Stimulated activated CD4-positive, alpha-beta T cell treated with anti-CD3 and anti-CD28 coated beads, Interleukin-12 subunit alpha, Interleukin-12 subunit beta, amount 100 ng/mL, for 24 hours (primary cell): ENCODE results near the gene FNTB.

Experiments
- DNase-seq, 2 experiments: peaks; one replicate each; pipeline ENCODE4 v3.0.0-alpha.2; 2020; ENCODE audit warnings: low read depth in 2 of 2

The FNTB gene

GRCh38 chr14:64974563-64974962 lies 12.1 kb upstream of the FNTB start:
- no peak for DNase-seq

- no peak for DNase-seq
Observed at GRCh38 chr14:64979336-64980074, 7.2 kb upstream of the FNTB start.

DNA sequence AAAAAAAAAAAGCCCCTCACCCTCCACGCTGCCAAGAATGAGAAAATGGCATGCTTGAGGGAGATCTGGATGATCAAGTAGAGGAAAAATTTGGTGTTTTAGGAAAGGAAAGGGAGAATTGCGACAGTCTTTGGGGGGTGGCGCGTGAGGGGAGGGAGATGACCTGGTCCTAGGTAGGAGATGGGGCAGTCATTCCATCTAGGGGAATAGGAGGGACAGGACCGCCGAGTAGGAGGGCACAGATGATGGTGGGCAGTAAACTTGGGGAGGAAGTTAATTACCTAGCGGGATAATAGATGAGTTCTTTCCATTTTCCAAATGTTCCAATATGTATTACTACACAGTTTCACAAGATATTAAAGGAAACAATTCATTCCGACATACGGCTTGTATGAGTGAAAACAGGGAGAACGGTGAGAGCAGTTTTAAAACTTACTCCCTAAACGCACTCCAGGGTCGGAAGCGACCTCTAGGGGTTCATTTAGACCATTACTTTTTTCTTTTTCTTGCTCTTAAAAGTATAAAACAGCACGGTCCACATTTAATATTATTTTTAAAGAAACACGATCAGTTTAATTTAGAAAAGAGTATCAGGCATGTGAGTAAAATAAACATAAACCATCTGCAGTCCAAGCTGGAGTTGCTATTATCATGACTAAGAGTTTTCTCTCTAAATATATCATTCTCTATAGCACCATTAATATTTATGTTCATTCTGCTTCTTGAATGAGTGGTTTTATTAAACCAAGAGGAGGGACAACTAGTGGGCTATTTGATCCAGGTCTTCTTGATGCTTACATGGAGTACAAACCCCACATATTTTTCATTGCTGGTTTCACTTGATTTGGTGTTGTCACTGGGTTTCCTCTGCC lies 3.0 kb upstream of the FNTB start:
- no peak for DNase-seq

DNA sequence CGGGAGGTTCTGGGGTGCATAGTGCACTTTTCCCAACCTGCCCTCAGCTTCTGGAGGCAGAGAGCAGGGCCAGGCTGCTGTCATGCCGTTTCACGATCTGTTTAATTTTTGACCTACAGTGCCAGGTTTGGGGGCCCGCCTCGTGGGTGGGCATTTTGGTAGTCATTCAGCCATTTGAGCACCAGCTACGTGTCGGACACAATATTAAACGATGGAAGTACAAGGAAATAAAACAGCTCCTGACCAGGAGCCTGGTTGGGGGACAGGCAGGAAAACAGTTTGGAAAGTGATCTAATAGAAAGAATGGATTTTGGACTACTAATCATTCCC lies 708 bp downstream of the FNTB start:
- no peak for DNase-seq

GRCh38 chr14:64990296-64990695 lies 3.6 kb downstream of the FNTB start:
- DNase-seq: no peak

- no peak for DNase-seq
Observed at GRCh38 chr14:64990939-64991338, 4.2 kb downstream of the FNTB start.

DNA sequence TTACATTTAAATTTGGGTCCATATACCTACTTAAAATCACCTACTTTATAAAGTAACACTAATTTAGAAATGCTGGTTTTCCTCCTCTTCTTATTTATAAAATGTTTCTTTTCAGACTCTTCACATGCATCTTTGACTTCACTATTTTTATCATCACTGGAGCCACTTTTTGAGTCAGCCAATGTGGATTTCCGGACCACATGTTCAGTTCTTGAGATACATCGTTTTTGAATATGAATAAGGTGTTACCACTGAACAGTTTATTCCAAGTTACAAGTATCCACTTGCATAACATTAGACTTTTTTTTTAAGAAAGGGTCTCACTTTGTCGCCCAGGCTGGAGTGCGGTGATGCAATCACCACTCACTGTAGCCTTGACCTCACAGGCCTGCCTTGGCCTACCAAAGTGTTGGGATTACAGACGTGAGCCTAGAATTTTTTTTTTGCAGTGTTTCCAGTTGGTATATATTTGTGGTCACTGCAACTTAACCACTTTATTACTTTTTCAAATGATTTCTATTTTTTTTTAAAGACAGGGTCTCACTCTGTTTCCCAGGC lies 5.7 kb downstream of the FNTB start:
- no peak for DNase-seq

DNA sequence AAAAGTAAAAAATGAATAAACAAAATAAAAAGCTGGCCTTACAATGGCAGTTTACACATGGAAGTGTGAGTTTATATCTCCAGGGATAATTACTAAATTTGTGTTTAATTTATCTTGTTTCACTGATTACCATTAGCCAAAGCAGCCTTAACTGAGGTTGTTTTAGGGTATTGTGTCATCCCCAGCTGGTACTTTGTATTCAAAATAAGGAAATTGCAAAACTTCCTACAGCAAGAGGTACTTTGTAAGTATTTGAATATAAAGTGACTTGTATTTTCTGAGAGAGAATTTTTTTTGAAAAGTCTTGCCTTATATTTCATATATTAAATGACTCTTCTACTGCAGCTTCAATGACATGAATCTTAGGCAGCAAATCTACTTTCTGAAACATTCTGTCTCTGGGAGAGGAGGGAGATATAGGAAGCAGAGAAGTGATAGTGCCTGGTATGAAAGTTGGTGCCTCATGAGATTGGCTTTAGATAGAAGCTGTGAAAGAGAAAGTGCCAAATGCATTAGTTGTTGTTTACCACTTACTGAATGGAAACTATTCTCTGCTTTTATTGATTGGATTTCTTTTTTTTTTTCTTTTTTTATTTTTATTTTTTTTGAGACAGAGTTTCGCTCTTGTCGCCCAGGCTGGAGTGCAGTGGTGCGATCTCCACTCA lies 6.7 kb downstream of the FNTB start:
- no peak for DNase-seq

DNA sequence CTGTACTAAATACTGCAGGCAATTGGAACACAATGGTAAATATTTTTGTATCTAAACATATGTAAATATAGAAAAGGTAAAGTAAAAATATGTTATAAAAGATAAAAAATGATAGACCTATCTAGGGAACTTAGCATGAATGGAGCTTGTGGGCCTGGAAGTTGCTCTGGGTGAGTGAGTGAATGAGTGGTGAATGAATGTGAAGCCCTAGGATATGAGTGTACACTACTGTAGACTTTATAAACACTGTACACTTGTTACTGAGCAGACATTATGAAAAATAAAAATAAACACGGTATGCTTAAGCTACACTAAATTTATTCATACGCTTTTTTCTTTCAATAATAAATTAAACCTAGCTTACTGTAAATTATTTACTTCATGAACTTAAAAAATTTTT lies 7.8 kb downstream of the FNTB start:
- DNase-seq: no peak

GRCh38 chr14:64995291-64995690 lies 8.6 kb downstream of the FNTB start:
- DNase-seq: no peak

GRCh38 chr14:64997108-64997794 lies 10.6 kb downstream of the FNTB start:
- no peak for DNase-seq

- DNase-seq: no peak
Observed at GRCh38 chr14:64998455-64998931, 11.8 kb downstream of the FNTB start.

DNA sequence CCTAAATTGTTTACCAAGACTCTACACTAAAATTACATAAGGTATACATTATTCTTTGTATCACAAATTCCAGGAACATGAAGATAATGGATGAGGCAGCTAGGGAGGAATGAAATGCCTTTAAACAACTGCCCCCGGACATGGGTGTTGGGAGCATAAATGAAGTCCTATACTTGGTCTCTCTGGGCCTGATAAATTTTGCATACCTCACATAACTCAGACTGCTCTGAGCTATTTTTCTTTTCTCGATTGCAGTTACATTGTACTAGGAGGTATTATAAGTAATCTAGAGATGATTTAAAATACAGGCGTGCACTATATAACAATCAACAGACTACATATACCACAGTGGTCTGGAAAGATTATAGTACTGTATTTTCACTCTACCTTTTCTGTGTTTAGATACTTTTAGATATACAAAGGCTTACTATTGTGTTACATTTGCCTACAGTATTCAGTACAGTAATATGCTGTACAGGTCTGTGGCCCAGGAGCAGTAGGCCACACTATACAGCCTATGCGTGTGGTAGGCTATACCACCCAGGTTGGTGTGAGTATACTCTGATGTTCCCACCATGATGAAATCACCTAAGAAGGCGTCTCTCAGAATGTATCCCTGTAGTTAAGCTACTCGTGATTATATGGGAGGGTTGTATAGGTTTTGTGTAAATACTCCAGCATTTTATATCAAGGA lies 14.3 kb downstream of the FNTB start:
- no peak for DNase-seq

DNA sequence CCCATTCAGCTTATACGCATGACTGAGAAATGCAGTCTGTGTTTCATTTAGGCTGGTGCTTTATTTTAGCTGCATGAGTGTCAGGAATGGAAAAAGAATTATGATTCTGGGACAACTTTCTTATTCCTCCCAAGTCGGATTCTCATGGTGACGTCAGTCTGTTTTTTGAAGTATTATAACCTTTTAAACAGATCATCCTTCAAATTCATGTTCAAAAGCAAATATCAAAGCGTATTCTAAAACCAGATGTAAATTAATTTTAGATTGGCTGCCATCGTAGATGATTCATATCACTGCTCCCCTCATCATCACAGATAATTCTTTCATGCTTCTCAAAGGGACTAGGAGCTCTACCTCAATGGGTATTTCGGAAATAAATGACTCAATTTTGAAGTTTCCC lies 15.0 kb downstream of the FNTB start:
- no peak for DNase-seq

GRCh38 chr14:65002586-65003210 lies 16.0 kb downstream of the FNTB start:
- DNase-seq: no peak

DNA sequence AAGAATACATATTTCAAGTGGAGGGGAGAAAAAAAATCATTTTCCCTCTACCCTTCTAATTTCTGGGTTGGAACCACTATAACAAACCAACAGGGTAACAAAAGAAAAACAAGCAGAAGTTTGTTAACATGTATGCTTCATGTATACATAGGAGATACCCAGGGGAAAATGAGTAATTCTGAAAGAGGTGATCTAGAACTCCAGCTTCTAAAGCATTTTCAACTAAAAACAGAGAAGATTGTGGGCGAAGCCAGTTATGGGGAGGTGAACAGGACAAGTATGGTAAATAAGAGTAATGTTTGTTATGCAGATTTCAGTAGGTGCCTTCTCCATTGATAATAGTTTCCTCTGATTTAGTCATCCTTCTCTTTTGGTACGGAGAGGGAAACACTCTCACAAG lies 16.7 kb downstream of the FNTB start:
- DNase-seq: no peak

- no peak for DNase-seq
Observed at GRCh38 chr14:65006261-65006721, 19.6 kb downstream of the FNTB start.

- DNase-seq: no peak
Observed at GRCh38 chr14:65007202-65007601, 20.5 kb downstream of the FNTB start.

DNA sequence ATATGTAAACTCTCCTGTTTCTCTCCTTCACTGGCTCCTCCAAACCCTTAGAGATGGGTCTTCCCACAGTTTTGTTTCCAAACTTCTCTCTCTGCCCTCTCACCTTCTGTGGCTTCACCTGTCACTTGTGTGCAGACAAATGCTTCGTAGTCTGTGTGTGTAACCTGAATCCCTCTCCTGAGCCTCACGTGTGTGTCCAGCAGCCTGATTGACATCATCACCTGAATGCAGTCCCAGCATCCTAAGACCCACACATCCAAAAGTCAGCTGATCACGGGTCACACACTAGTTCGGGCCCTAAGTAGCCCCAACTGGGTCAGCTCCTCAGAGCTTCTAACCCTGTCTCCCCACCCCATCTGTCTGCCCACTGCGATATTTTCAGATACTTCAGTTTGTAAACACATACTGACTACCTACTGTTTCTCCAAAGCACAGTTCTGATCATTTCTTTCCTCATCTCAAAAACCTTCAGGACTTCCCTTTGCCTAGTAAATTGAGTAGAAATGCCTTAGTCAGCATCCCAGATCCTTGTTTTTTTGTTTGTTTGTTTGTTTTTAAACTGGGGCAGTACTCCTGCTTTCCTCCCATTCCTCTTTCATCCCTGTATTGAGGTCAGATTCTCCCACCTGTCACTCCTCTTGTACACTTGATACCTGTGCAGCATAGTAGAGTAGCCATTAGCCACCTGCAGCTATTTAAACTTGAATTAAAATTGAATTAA lies 23.7 kb downstream of the FNTB start:
- DNase-seq: no peak

DNA sequence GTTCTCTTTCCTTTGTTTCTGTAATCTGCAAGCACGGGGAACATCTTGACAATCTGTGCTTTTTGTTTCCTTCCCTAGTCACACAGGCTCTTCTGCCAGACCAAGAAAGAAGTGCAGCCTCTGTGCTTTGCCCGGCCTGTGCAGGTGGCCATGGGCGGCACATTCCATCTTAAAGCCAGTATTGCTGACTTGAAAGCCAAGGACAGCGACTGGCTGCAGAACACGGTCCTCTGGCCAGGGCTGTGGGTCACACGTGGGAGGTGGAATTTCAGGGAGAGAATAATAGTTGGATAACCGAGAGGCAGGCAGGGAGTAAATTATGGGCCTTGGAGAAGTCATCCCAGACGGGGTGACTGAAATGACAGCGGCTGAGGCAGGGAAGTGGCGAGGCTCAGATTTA lies 24.8 kb downstream of the FNTB start:
- no peak for DNase-seq
